Fibroblast of pulmonary artery (primary cell): ENCODE data around the gene DENND1A.
A peak's percentile ranks its signal among the peaks of the same experiment; 100 is the strongest.

Experiments
- DNase-seq: peaks from one replicate; pipeline ENCODE4 v3.0.0-alpha.2; 2010; ENCODE audit warnings: low read depth
- H3K4me3 ChIP-seq: replicated peaks from 2 replicates; pipeline ENCODE4 v1.5.1; 2011; ENCODE audit warnings: low read depth, mild to moderate bottlenecking, control low read depth, low read length, moderate library complexity
- CTCF ChIP-seq: IDR thresholded peaks from 2 replicates; pipeline ENCODE4 v1.5.1; 2011; ENCODE audit warnings: mild to moderate bottlenecking, control low read depth, low read length, inconsistent platforms; ENCODE audit errors: missing control alignments

The DENND1A gene

DNA sequence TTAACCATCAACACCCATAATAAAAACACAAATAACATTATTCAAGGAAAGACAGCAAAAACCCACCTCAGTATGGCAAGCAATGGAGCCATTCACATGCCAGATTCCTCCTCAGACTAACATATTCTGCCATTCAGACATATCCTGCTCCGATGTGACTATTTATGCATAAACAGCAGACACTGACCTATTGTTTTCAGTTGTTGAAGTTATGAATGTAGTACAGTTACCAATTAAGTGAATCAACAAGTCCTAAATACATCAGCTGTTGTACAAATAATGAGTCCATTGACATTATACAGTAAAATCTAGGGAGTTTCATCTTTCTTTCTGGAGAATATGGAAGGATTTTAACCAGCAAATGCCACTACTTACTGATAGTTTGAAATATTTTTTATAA, 131.7 kb downstream of the DENND1A start:
- H3K4me3 ChIP-seq: no peak overlapping the region
- no peak for DNase-seq
- TF ChIP-seq CTCF: no peak

- DNase-seq: peak; percentile 8
- TF ChIP-seq CTCF: no peak
- H3K4me3 ChIP-seq: no peak overlapping the region
These were observed 133.1 kb downstream of the DENND1A start for GRCh38 chr9:123796618-123797484.

DNA sequence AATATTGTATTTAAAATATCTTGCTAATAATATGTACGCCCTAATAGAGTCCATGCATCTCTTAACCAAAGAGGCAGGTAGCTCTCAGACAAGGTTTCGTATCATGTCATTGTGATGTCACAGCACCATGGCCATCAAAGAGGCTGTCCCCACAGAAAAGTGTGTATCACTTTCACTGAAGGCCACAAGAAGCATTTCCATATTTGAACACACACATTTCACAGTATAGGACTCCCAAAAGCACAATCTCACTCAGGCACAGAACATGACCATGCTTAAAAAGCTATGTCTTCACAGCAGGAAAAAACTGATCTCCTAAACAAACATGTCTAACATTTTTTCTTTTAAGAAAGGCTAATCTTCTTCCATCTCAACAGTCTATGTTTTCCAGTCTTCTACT, 133.8 kb downstream of the DENND1A start:
- H3K4me3 ChIP-seq: no peak overlapping the region
- no peak for DNase-seq
- no peak for TF ChIP-seq CTCF

DNA sequence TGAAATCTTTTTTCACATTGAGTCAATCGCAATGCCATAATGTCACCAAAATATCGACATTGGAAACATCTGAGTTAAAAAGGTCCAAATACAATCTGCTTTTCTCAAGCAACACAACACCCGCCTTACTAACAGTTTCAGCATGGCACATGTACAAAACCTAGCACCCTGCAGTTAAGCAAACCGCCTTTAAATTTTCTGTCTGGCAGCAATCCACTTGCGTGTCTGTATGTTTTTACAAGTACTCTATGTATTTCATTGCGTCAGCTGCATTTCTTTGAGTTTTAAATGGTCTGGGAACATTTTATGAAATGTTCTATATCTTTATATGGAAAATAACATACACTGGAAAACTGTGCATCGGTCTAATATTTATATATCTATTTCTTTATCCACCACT, 134.6 kb downstream of the DENND1A start:
- TF ChIP-seq CTCF: no peak
- peak; percentile 25 for DNase-seq
- H3K4me3 ChIP-seq: no peak overlapping the region

GRCh38 chr9:123792501-123792900, 137.4 kb downstream of the DENND1A start:
- no peak overlapping the region for H3K4me3 ChIP-seq
- DNase-seq: no peak
- TF ChIP-seq CTCF: no peak

DNA sequence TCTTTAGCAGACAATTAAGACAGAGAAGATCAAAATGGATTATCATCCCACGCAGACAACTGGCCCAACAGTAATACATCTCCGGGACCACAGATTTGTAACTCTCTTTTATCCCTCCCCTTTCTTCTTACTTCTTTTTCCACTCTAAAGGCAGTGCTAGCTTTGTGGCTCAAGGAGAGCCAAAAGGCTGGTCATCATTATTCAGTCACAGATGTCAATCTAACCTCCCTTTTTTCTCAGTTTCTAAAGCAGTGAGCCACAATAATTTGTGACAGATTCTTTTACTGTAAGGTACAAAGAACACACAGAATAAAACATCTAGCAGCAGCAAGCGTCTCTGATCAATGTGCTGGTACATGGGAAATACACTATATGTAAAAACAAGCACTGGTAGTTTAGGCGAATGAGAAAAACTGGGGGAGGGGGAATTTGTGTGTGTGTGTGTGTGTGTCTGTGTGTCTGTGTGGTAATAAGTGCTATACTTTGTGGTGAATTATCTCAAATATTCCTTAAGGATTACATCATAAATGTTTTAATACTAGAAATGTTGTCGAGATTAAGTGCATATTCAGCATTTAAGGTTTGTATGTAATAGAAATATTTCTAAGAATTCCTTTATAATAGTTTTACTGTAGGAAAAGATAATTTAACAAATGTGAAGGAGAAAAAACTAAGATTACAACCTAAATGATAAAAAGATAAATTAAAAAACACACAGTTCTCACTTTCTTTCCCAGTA, 140.2 kb downstream of the DENND1A start:
- TF ChIP-seq CTCF: no peak
- H3K4me3 ChIP-seq: no peak overlapping the region
- DNase-seq: no peak

GRCh38 chr9:123787416-123787815, 142.5 kb downstream of the DENND1A start:
- DNase-seq: no peak
- TF ChIP-seq CTCF: no peak
- H3K4me3 ChIP-seq: no peak overlapping the region
